ENCODE data around the gene LDHAL6B. TPM values are rescaled to one million over a fixed set of nuclear protein-coding genes. Genes with fewer than 3 reads are reported as not detected.

LDHAL6B gene
- total RNA-seq, 1 donor from 2014 or later: not detected

DNA sequence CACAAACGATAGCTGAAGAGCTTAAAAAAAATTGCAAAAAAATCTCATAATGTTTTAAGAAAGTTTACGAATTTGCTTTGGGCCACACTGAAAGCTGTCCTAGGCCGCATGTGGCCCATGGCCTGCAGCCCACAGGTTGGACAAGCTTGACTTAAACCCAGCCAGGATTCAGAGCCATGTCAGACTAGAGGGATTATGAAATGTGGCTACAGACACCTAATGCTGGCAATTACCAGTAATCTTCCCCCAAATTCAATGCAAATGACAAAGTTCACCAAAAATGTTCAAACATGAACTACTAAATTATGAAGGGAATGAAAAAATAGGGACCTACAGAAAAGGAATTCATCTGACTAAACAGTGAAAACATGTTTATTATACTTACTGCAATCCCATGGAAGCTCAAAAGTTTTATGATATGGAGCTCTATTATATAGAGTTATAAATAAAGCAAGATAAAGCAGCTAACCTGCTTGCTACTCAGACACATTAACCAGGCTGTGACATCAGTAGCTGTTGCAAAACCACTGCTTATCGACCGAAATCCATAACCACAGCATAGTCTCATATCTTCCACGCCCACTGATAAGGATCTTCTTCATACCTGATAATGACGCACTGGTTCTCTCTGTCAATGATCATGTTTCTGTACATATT, 49.2 kb downstream of the LDHAL6B start:
- intact Hi-C loops (cut with micrococcal nuclease): loop anchor here (10.0 kb wide), 1 partner anchor 429 kb away; the partner anchor contains the start of gene BNIP2
- ATAC-seq (ENCODE audit: low read depth) (no peak), DNase-seq (no peak)
- no peak overlapping the region for H3K27ac Mint-ChIP-seq
- H3K9me3 Mint-ChIP-seq: no peaks in the 10 kb centered on the region
- H3K36me3 Mint-ChIP-seq (ENCODE audit: low read depth): peaks cover 43% of the 10 kb centered on the region
- TF ChIP-seq, protein P1, sequence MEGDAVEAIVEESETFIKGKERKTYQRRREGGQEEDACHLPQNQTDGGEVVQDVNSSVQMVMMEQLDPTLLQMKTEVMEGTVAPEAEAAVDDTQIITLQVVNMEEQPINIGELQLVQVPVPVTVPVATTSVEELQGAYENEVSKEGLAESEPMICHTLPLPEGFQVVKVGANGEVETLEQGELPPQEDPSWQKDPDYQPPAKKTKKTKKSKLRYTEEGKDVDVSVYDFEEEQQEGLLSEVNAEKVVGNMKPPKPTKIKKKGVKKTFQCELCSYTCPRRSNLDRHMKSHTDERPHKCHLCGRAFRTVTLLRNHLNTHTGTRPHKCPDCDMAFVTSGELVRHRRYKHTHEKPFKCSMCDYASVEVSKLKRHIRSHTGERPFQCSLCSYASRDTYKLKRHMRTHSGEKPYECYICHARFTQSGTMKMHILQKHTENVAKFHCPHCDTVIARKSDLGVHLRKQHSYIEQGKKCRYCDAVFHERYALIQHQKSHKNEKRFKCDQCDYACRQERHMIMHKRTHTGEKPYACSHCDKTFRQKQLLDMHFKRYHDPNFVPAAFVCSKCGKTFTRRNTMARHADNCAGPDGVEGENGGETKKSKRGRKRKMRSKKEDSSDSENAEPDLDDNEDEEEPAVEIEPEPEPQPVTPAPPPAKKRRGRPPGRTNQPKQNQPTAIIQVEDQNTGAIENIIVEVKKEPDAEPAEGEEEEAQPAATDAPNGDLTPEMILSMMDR (IDR thresholded peaks at IDR 0.05): no peak
- H3K4me3 Mint-ChIP-seq: no peak overlapping the region
- POLR2A ChIA-PET: no interaction called here
- no peaks in the 10 kb centered on the region for H3K27me3 Mint-ChIP-seq
- CTCF ChIA-PET: interaction anchor here (1.1 to 1.2 kb wide), 2 partner anchors 10 to 237 kb away, joined by 3 read pairs; no protein-coding TSS in a partner anchor
- peaks cover 29% of the 10 kb centered on the region for H3K4me1 Mint-ChIP-seq

DNA sequence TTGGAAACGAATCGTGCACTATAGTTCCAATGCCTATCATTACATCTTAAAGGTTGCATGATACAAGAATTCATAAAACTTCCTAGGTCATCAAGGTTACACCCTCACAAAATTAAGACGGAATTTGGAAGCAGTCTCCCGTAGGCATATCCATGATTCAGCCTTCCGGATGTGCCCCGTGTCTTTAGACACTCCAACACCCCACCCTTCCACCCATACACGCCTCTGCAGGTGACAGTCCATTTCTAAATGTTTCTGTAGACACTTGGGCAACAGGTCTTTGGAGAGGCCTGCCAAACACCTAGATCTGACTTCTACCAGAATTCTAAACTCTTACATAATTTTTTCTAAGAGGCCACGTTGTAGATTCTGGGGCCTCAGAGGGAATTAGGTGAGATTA, 49.8 kb downstream of the LDHAL6B start:
- no peak overlapping the region for H3K27ac Mint-ChIP-seq
- intact Hi-C loops (cut with micrococcal nuclease): loop anchor here (10.0 kb wide), 1 partner anchor 428 kb away; the partner anchor contains the start of gene BNIP2
- no peak for ATAC-seq (ENCODE audit: low read depth)
- CTCF ChIA-PET: interaction anchor here (1.1 to 1.2 kb wide), 2 partner anchors 11 to 236 kb away, joined by 3 read pairs; no protein-coding TSS in a partner anchor
- TF ChIP-seq, protein P1 (IDR thresholded peaks at IDR 0.05): no peak
- H3K4me3 Mint-ChIP-seq: no peak overlapping the region
- H3K36me3 Mint-ChIP-seq (ENCODE audit: low read depth): peaks cover 44% of the 10 kb centered on the region
- no peak for DNase-seq
- H3K9me3 Mint-ChIP-seq: no peaks in the 10 kb centered on the region
- no peaks in the 10 kb centered on the region for H3K27me3 Mint-ChIP-seq
- POLR2A ChIA-PET: no interaction called here
- peaks cover 25% of the 10 kb centered on the region for H3K4me1 Mint-ChIP-seq

DNA sequence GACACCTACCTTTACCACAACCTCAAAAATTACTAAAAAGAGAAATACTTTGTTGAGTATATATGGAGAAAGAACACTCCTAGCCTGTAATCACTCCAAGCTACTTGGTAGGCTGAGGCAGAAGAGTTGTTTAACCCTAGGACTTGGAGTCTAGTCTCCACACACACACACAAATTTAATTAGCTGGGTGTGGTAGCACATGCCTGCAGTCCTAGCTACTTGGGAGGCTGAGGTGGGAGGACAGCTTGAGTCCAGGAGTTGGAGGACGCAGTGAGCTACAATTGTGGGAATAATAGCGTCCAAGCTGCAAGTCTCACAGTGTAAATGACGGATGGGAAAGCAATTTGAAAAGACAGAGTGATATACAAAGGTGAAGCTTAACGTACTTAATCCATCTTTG, 50.5 kb downstream of the LDHAL6B start:
- H3K36me3 Mint-ChIP-seq (ENCODE audit: low read depth): peaks cover 47% of the 10 kb centered on the region
- peaks cover 23% of the 10 kb centered on the region for H3K4me1 Mint-ChIP-seq
- no peaks in the 10 kb centered on the region for H3K9me3 Mint-ChIP-seq
- CTCF ChIA-PET: interaction anchor here (1.2 kb wide), 1 partner anchor 236 kb away, joined by 3 read pairs; no protein-coding TSS in a partner anchor
- DNase-seq: no peak
- H3K27ac Mint-ChIP-seq: no peak overlapping the region
- no peak overlapping the region for H3K4me3 Mint-ChIP-seq
- TF ChIP-seq, protein P1 (IDR thresholded peaks at IDR 0.05): no peak
- intact Hi-C loops (cut with micrococcal nuclease): loop anchor here (10.0 kb wide), 1 partner anchor 428 kb away; the partner anchor contains the start of gene BNIP2
- POLR2A ChIA-PET: no interaction called here
- ATAC-seq (ENCODE audit: low read depth): no peak
- H3K27me3 Mint-ChIP-seq: no peaks in the 10 kb centered on the region

Other genes starting within 250 kb of the LDHAL6B start
- 52.5 and 55.8 TPM in 2 replicates for gene RNF111, start 219.2 kb upstream of the LDHAL6B start, total RNA-seq
- gene CCNB2, start 101.7 kb upstream of the LDHAL6B start, total RNA-seq: 0.82 and 0.88 TPM in 2 replicates
- 185 and 186 TPM in 2 replicates for gene MYO1E, start 166.0 kb downstream of the LDHAL6B start, total RNA-seq
- gene FAM81A, start 231.3 kb downstream of the LDHAL6B start, total RNA-seq: 4.8 and 6.2 TPM in 2 replicates